GM12878 (cell line): ENCODE measurements around the gene PMM2. TPM values are rescaled to one million over a fixed set of nuclear protein-coding genes. Genes with fewer than 3 reads are reported as not detected.

Source experiments
- ATAC-seq: fragments of 200-7000 bp; cut with Tn5 transposase; 3 replicates; pipeline ENCODE4 v1.9.1; 2020; ENCODE audit warnings: mild to moderate bottlenecking, moderate library complexity
- BruUV-seq: library from RNA; stranded (reverse); fragments of 400-500 nt; replicated peaks from 2 replicates; lab custom pipeline; 2021; lab: Mats Ljungman, UMichigan
- CTCF ChIA-PET: fragments of 300-600 bp; sonication (Branson Sonifier 250); formaldehyde crosslinking; extraction: SDS; loops from one replicate; lab custom pipeline; 2021; ENCODE audit warnings: inconsistent platforms; lab: Yijun Ruan, JAX
- POLR2A ChIA-PET: fragments of 350-600 bp; formaldehyde crosslinking; extraction: SDS; loops from one replicate; lab custom pipeline; 2021; ENCODE audit warnings: inconsistent platforms; lab: Charles Lee
- RAD21 ChIA-PET: fragments of 300-600 bp; sonication (Branson Sonifier 250); formaldehyde crosslinking; loops from one replicate; lab custom pipeline; 2023; ENCODE audit warnings: antibody characterized with exemption; ENCODE audit not compliant: unreplicated experiment; lab: Charles Lee
- SMC1A ChIA-PET: fragments of 300-600 bp; sonication (Branson Sonifier 250); formaldehyde crosslinking; loops from one replicate; lab custom pipeline; 2023; ENCODE audit not compliant: unreplicated experiment, uncharacterized antibody; lab: Charles Lee
- DNase-seq: peaks from one replicate; pipeline ENCODE4 v3.0.0-alpha.2; 2011; ENCODE audit warnings: low read depth, low spot score
- FAIRE-seq: peaks from 3 replicates; lab custom pipeline; 2011; peaks lifted over from hg19 to GRCh38; lab: Jason Lieb, UNC
- H2AFZ ChIP-seq: 2 replicates; pipeline ENCODE4 v1.6.0; 2011; ENCODE audit warnings: low read depth, low read length, control low read depth; ENCODE audit not compliant: control insufficient read depth
- H3K27ac ChIP-seq: 2 replicates; pipeline ENCODE4 v1.5.1; 2011; ENCODE audit warnings: control low read depth; ENCODE audit not compliant: control insufficient read depth, insufficient read depth
- H3K27me3 ChIP-seq, 2 experiments: replicated peaks in 1 of 2; 2 replicates each; pipeline versions ENCODE4 v1.6.0 to v1.6.1; 2011; ENCODE audit warnings: low read length in 1 of 2; ENCODE audit not compliant: control insufficient read depth in 2 of 2, insufficient read depth in 2 of 2
- H3K36me3 ChIP-seq, 2 experiments: 2 replicates each; pipeline ENCODE4 v1.5.1; 2011; ENCODE audit warnings: low read length in 1 of 2; ENCODE audit not compliant: control insufficient read depth in 2 of 2, insufficient read depth in 2 of 2
- H3K4me1 ChIP-seq: 2 replicates; pipeline ENCODE4 v1.6.1; 2011; ENCODE audit warnings: mild to moderate bottlenecking, low read length, moderate library complexity, mixed read lengths; ENCODE audit not compliant: control insufficient read depth, insufficient read depth
- H3K4me2 ChIP-seq: 2 replicates; pipeline ENCODE4 v1.6.0; 2011; ENCODE audit warnings: control low read depth; ENCODE audit not compliant: control insufficient read depth, insufficient read depth
- H3K4me3 ChIP-seq: fragments of 200-600 bp; sonication (generic); 2 replicates; pipeline ENCODE4 v1.5.1; 2016
- H3K79me2 ChIP-seq: 2 replicates; pipeline ENCODE4 v1.6.0; 2011; ENCODE audit warnings: low read length; ENCODE audit not compliant: control insufficient read depth, insufficient read depth
- H3K9ac ChIP-seq: 2 replicates; pipeline ENCODE4 v1.8.0; 2011; ENCODE audit warnings: low read length, control low read depth, mixed read lengths; ENCODE audit not compliant: control insufficient read depth, insufficient read depth
- H3K9me3 ChIP-seq: replicated peaks from 3 replicates; pipeline ENCODE4 v1.5.1; 2011; ENCODE audit warnings: mild to moderate bottlenecking, low read length; ENCODE audit not compliant: control insufficient read depth, insufficient read depth
- H4K20me1 ChIP-seq: 2 replicates; pipeline ENCODE4 v1.6.0; 2011; ENCODE audit not compliant: control insufficient read depth, insufficient read depth
- BRCA1 ChIP-seq: IDR thresholded peaks from 2 replicates; pipeline ENCODE4 v1.6.1; 2011; ENCODE audit warnings: low read depth, low read length, improper control_type of control experiment
- NR2C1 ChIP-seq: fragments of 450-650 bp; IDR thresholded peaks from 2 replicates; pipeline ENCODE4 v1.6.1; 2017; ENCODE audit warnings: antibody characterized with exemption, mild to moderate bottlenecking, moderate library complexity
- RELA ChIP-seq: fragments of 450-650 bp; IDR thresholded peaks from 2 replicates; pipeline ENCODE4 v1.8.0; 2014; ENCODE audit warnings: borderline replicate concordance; ENCODE audit not compliant: partially characterized antibody
- RFX5 ChIP-seq: IDR thresholded peaks from 2 replicates; pipeline ENCODE4 v1.6.1; 2011; ENCODE audit warnings: low read depth, low read length, improper control_type of control experiment
- SUPT20H ChIP-seq: IDR thresholded peaks from 2 replicates; pipeline ENCODE4 v1.6.1; 2011; ENCODE audit warnings: low read depth, mild to moderate bottlenecking, low read length, moderate library complexity, borderline replicate concordance; ENCODE audit not compliant: control insufficient read depth
- ZSCAN29 ChIP-seq: fragments of 450-650 bp; IDR thresholded peaks from 2 replicates; pipeline ENCODE4 v1.6.1; 2017; ENCODE audit warnings: mild to moderate bottlenecking, moderate library complexity
- WGBS: methylation state at CpG from one replicate; pipeline ENCODE4 v1.1.6; 2016; ENCODE audit warnings: low lambda C conversion rate; ENCODE audit not compliant: insufficient replicate concordance, insufficient coverage; ENCODE audit errors: missing lambda C conversion rate; 5-methylcytosine and 5-hydroxymethylcytosine counted together
- in situ Hi-C: fragments of 300-500 bp; cut with MboI; formaldehyde crosslinking; loops from 9 replicates; pipeline ENCODE4 v1.14.3; 2018; ENCODE audit warnings: mixed read lengths
- intact Hi-C: fragments of 100-400 bp; cut with micrococcal nuclease; formaldehyde crosslinking; loops from one replicate; pipeline ENCODE4 v1.14.2; 2022; ENCODE audit not compliant: unreplicated experiment
- polyA plus RNA-seq, 11 experiments: library from polyadenylated mRNA; depleted of rRNA in 4 of 11; unstranded in 6 of 11; stranded (reverse) in 5 of 11; fragments of >200 nt; fragmentation: Nextera tagmentation in 4 of 11; fragmentation: Illumina TruSeq in 1 of 11; extraction: Ambion mirVana in 4 of 11; extraction: Trizol in 1 of 11; gene quantifications; 1 replicate in 1 of 11; 2 replicates in 10 of 11; pipeline versions ENCODE4 v1.2.1 to v1.2.3, GENCODE V29; 2011 to 2016; ENCODE audit warnings: inconsistent platforms in 2 of 11, missing spikeins in 2 of 11, low read depth in 1 of 11
- total RNA-seq, 4 experiments: library from RNA; depleted of rRNA in 3 of 4; stranded (reverse); fragments of >200 nt in 3 of 4; fragmentation: Illumina TruSeq in 1 of 4; extraction: Trizol in 1 of 4; gene quantifications; 2 replicates each; pipeline versions ENCODE4 v1.2.1 to v1.2.3, GENCODE V29; 2013 to 2021
- TF ChIP-seq, protein P1 (sequence below): fragments of 450-650 bp; IDR thresholded peaks from 2 replicates; pipeline ENCODE4 v1.6.1; 2016; ENCODE audit warnings: mild to moderate bottlenecking
- TF ChIP-seq, protein P2 (sequence below): IDR thresholded peaks from 2 replicates; pipeline ENCODE4 v1.6.1; 2011; ENCODE audit warnings: borderline replicate concordance, low read depth, mild to moderate bottlenecking, moderate library complexity, mixed read lengths, low read length; ENCODE audit not compliant: insufficient read depth; ENCODE audit errors: extremely low read length

PMM2 gene
- total and polyA plus RNA-seq, 10 of the 15 experiments (the other 5 are each of a cell fraction or from before 2014, with no cell fraction given): 22.6 to 69.4 (median 52.3) TPM

DNA sequence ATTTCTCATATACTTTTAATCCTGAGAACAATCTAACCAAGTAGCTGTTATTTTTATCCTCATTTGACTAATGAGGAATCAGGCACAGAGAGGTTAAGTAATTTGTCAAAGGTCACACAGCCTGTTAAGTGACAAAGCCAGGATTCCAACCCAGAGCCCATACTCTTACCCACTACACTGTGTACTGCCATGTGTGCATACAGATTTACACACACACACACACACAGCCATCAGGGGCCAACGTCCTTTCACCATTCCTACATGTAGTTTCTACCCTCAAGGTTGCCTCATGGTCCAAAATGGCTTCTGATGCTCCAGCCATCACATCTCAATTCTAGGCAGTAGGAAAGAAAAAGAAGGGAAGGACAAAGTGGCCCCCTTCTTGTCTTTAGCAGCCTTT lies 22.3 kb upstream of the PMM2 start:
- no peak for TF ChIP-seq NR2C1
- Histone ChIP-seq H3K9me3 (no peaks in the 10 kb centered on the region; the same call in 2 of the 3 replicates), H3K27ac (no peak overlapping the region), H3K79me2 (no peaks in the 10 kb centered on the region), H3K27me3 (no peaks in the 10 kb centered on the region), H3K9ac (no peak overlapping the region), H3K4me2 (no peak overlapping the region), H2AFZ (no peak overlapping the region), H3K36me3 (no peaks in the 10 kb centered on the region), H3K4me1 (no peaks in the 10 kb centered on the region), H4K20me1 (no peaks in the 10 kb centered on the region), H3K4me3 (no peak overlapping the region)
- ATAC-seq: no peak
- ChIA-PET SMC1A (no interaction called here), RAD21 (no interaction called here), POLR2A (no interaction called here), CTCF (no interaction called here)
- FAIRE-seq: no peak
- no peak for DNase-seq
- intact Hi-C loops (no loop called here), in situ Hi-C loops (no loop called here)
- 0% methylated on average over 1 of the region's 1 CpG for WGBS
- BruUV-seq: no TSS peak

DNA sequence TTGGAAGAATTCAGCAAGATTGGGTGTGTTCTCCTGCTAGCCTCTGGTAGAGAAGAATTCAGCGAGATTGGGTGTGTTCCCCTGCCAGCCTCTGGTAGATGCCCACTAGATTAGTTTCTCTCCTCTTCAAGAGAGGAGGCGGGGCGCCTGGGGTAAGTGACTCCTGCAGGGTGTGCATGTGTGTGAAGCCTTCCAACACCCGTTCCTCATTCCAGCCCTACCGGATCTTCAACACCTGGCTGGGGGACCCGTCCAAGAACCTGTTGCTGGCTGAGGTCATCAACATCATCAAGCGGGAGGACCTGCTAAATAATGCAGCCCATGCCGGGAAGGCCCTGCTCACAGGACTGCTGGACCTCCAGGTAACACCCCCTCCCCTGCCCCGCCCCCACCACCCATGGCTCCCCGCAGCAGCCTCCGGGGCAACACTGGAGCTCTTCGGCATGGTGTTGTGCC lies 21.5 kb upstream of the PMM2 start:
- no peak overlapping the region for H3K4me2 ChIP-seq
- intact Hi-C loops: no loop called here
- H3K4me3 ChIP-seq: no peak overlapping the region
- in situ Hi-C loops: no loop called here
- no peak overlapping the region for H3K27ac ChIP-seq
- no peak overlapping the region for H3K9ac ChIP-seq
- TF ChIP-seq ZSCAN29: no peak
- no peak for TF ChIP-seq BRCA1
- no peak for TF ChIP-seq SUPT20H
- no peak for TF ChIP-seq RELA
- TF ChIP-seq, protein P1, sequence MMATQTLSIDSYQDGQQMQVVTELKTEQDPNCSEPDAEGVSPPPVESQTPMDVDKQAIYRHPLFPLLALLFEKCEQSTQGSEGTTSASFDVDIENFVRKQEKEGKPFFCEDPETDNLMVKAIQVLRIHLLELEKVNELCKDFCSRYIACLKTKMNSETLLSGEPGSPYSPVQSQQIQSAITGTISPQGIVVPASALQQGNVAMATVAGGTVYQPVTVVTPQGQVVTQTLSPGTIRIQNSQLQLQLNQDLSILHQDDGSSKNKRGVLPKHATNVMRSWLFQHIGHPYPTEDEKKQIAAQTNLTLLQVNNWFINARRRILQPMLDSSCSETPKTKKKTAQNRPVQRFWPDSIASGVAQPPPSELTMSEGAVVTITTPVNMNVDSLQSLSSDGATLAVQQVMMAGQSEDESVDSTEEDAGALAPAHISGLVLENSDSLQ: no peak
- TF ChIP-seq, protein P2, sequence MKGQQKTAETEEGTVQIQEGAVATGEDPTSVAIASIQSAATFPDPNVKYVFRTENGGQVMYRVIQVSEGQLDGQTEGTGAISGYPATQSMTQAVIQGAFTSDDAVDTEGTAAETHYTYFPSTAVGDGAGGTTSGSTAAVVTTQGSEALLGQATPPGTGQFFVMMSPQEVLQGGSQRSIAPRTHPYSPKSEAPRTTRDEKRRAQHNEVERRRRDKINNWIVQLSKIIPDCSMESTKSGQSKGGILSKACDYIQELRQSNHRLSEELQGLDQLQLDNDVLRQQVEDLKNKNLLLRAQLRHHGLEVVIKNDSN: no peak
- TF ChIP-seq RFX5: no peak
- TF ChIP-seq, all 136 proteins: peak for 0
- ChIA-PET SMC1A (no interaction called here), POLR2A (no interaction called here), RAD21 (no interaction called here), CTCF (interaction anchor here (1.0 kb wide), 1 partner anchor 9 kb away, joined by 3 read pairs; no protein-coding TSS in a partner anchor)
- FAIRE-seq (no peak), DNase-seq (no peak), ATAC-seq (no peak)
- BruUV-seq: no TSS peak
- H3K9me3 ChIP-seq: no peaks in the 10 kb centered on the region; the same call in 2 of the 3 replicates
- no peaks in the 10 kb centered on the region for H3K4me1 ChIP-seq
- H3K27me3 ChIP-seq: no peaks in the 10 kb centered on the region
- H3K79me2 ChIP-seq: no peaks in the 10 kb centered on the region
- H2AFZ ChIP-seq: no peak overlapping the region
- H4K20me1 ChIP-seq: no peaks in the 10 kb centered on the region
- 63% methylated on average over 12 of the region's 12 CpGs for WGBS
- no peaks in the 10 kb centered on the region for H3K36me3 ChIP-seq
